T-helper 2 cell treated with Interferon-gamma antibody and Interleukin-4, amounts not matched to agents 5 μg/mL and 100 μg/mL, for 36 hours (primary cell): ENCODE measurements around the gene ST6GALNAC1.

Experiments used
- DNase-seq: peaks from one replicate; pipeline ENCODE4 v3.0.0; 2021; ENCODE audit warnings: low spot score
- H3K27ac Mint-ChIP-seq: one replicate; pipeline ENCODE4 v1.8.0; 2021; ENCODE audit warnings: mild to moderate bottlenecking, mixed read lengths
- H3K27me3 Mint-ChIP-seq: one replicate; pipeline ENCODE4 v1.8.0; 2021; ENCODE audit warnings: low read depth, mixed read lengths
- H3K36me3 Mint-ChIP-seq: one replicate; pipeline ENCODE4 v1.8.0; 2021; ENCODE audit warnings: low read depth, mixed read lengths
- H3K4me1 Mint-ChIP-seq: one replicate; pipeline ENCODE4 v1.8.0; 2021; ENCODE audit warnings: low read depth, mixed read lengths
- H3K4me3 Mint-ChIP-seq: one replicate; pipeline ENCODE4 v1.8.0; 2022; ENCODE audit warnings: mild to moderate bottlenecking, moderate library complexity, mixed read lengths
- H3K9me3 Mint-ChIP-seq: one replicate; pipeline ENCODE4 v1.8.0; 2021; ENCODE audit warnings: mixed read lengths

Gene ST6GALNAC1

DNA sequence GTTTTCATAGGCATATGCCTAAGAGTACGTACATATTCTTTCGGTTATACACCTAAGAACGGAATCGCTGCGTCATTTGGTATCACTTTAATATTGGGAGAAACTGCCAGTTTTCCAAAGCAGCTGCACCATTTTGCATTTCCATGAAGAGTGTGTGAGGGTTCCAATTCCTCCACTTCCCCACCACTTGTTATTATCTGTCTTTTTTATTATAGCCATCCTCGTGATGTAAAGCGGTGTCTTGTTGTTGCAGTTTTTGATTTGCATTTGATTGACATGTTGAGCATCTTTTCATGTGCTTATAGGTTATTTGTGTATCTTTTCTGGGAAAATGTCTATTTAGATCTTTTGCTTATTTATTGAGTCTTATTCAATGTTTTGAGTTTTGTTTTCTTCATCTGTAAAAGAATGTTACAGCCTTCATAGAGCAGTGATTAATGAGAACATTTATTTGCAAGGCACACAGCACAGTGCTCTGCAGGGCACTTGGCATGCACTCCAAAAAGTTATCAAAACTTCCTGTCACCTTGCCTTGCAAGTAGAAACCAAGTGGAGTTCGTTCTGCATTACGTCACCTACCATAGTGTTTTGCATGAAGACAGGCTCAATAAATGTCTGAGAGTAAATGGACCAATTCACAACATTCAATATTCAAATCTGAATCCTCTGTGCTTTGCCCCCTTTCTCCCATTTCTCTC lies 26.6 kb upstream of the ST6GALNAC1 start:
- H3K4me3 Mint-ChIP-seq, result peak overlapping the region; percentile 87
- peaks cover 3% of the 10 kb centered on the region for H3K36me3 Mint-ChIP-seq
- H3K4me1 Mint-ChIP-seq, result peaks cover 18% of the 10 kb centered on the region
- H3K27me3 Mint-ChIP-seq, result peaks cover 9% of the 10 kb centered on the region
- peaks cover 4% of the 10 kb centered on the region for H3K9me3 Mint-ChIP-seq
- peak overlapping the region; percentile 90 for H3K27ac Mint-ChIP-seq
- DNase-seq, result no peak

DNA sequence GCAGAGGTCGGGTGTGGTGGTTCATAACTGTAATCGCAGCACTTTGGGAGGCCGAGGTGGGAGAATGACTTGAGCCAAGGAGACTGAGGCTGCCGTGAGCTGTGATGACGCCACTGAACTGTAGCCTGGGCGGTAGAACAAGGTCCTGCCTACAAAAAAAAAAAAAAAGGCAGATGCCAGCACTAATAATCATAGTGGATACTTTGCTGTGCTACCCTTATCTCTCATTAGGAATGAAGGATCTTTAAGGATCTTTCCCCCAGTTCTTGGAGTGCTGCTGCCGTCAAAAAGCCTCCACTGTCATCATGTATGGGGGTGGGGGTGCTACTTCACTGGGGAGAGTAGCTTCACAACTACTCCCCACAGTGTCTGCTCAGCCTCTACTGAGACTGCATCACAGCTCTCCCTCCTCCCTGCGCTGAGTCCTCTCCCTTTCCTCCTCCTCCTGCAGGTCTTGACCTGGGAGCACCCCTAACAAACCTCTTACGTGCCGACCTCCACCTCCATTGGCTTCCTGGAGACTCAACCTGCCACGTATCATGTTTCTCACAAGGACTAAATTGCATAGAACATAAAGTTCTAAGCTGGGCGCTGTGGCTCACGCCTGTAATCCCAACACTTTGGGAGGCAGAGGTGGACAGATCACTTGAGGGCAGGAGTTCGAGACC lies 24.4 kb upstream of the ST6GALNAC1 start:
- Mint-ChIP-seq H3K27ac (no peak overlapping the region), H3K4me3 (no peak overlapping the region), H3K36me3 (peaks cover 3% of the 10 kb centered on the region)

DNA sequence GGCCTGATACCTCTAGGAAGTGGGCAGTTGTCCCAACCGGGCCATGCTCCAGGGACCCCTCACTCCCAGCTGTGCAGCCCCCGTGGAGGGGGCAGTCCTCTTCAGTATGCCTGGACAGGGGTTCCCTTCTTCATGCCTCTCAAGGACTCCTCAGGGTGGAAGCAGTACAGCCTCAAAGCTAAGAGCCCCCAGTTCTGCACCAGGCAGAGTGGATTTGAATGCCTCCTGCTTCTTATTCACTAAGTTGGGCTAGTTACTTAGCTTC lies 23.9 kb upstream of the ST6GALNAC1 start:
- no peak for DNase-seq
- Mint-ChIP-seq H3K9me3 (peaks cover 4% of the 10 kb centered on the region), H3K36me3 (peaks cover 3% of the 10 kb centered on the region), H3K27me3 (peaks cover 11% of the 10 kb centered on the region), H3K4me1 (peaks cover 16% of the 10 kb centered on the region), H3K4me3 (no peak overlapping the region), H3K27ac (no peak overlapping the region)

More for the DNA sequence above, 24.4 kb upstream of the ST6GALNAC1 start:
- Mint-ChIP-seq H3K27me3 (peaks cover 11% of the 10 kb centered on the region), H3K4me1 (peaks cover 18% of the 10 kb centered on the region), H3K9me3 (peaks cover 4% of the 10 kb centered on the region)
- no peak for DNase-seq

DNA sequence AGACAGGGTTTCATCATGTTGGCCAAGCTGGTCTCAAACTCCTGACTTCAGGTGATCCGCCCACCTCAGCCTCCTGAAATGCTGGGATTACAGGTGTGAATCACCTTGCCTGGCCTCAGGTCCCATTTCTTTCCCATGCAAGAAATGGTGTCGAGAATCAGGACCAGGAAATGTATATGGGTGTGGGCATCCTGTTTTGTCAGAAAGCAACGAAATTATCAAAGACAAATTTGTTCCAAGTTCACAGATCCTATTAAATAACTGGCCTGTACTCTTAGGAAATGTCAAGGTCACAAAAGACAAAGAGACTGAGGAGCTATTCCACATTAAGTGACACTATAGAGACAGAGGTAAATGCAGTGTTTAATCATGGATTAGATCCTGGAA lies 17.1 kb upstream of the ST6GALNAC1 start:
- H3K27ac Mint-ChIP-seq, result no peak overlapping the region
- H3K9me3 Mint-ChIP-seq, result no peaks in the 10 kb centered on the region
- no peak for DNase-seq
- H3K4me1 Mint-ChIP-seq, result peaks cover 20% of the 10 kb centered on the region
- H3K4me3 Mint-ChIP-seq, result peak overlapping the region; percentile 64
- no peaks in the 10 kb centered on the region for H3K36me3 Mint-ChIP-seq
- peaks cover 8% of the 10 kb centered on the region for H3K27me3 Mint-ChIP-seq

DNA sequence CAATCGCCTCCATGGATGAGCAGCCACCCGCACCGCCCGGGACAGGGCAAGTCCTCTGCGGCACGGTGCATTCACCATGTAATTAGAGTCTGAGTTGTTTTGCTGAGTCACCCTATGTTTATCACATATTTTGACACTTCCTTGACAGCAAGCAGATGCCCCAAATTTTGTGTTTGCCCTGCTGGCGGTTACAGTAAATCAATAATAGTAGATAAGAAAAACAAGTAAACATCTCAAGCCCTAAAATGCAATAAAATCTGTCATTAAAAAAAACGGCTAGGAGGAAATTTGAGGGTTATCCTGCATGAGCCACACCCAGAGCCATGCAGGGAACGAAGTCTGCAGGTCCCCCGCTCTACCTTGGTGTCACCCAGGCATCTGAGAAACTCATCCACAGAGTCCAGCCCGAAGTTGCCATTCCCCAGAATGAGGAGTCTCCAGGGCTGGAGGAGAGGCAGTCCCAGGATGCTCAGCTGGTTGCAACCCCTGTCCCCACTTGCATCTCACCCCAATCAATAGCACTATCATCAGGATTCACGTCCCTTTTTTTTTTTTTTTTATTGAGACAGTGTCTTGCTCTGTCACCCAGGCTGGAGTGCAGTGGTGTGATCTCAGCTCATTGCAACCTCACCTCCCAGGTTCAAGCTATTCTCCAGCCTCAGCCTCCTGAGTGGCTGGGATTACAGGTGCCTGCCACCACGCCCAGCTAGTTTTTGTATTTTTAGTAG lies 16.5 kb upstream of the ST6GALNAC1 start:
- Mint-ChIP-seq H3K9me3 (no peaks in the 10 kb centered on the region), H3K4me1 (peaks cover 20% of the 10 kb centered on the region), H3K27me3 (peaks cover 7% of the 10 kb centered on the region), H3K4me3 (peak overlapping the region; percentile 64), H3K36me3 (no peaks in the 10 kb centered on the region), H3K27ac (peak overlapping the region; percentile 68)
- DNase-seq, result no peak

DNA sequence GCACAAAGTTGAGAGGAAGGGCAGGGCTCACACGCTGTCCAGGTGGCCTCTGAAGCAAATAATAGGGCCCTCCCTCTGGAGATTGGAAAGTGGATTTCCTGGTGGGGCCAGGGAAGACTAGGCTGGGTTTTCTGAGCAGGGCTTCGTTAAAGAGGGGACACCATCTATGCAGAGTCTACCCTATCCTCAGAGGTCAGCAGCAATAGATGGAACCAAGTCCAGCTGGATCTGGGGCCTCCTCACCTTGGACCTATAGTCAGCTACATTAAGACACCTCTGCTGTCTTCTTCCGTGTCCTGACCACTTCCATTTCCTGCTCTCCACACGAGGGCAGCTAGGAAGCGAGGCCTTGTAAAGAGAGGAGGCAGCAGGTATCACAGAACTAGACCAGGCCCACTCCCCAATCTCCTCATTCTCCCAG lies 14.7 kb upstream of the ST6GALNAC1 start:
- Mint-ChIP-seq H3K9me3 (no peaks in the 10 kb centered on the region), H3K4me1 (peaks cover 20% of the 10 kb centered on the region), H3K27ac (peak overlapping the region; percentile 76), H3K27me3 (peaks cover 6% of the 10 kb centered on the region), H3K36me3 (no peaks in the 10 kb centered on the region), H3K4me3 (no peak overlapping the region)
- no peak for DNase-seq

DNA sequence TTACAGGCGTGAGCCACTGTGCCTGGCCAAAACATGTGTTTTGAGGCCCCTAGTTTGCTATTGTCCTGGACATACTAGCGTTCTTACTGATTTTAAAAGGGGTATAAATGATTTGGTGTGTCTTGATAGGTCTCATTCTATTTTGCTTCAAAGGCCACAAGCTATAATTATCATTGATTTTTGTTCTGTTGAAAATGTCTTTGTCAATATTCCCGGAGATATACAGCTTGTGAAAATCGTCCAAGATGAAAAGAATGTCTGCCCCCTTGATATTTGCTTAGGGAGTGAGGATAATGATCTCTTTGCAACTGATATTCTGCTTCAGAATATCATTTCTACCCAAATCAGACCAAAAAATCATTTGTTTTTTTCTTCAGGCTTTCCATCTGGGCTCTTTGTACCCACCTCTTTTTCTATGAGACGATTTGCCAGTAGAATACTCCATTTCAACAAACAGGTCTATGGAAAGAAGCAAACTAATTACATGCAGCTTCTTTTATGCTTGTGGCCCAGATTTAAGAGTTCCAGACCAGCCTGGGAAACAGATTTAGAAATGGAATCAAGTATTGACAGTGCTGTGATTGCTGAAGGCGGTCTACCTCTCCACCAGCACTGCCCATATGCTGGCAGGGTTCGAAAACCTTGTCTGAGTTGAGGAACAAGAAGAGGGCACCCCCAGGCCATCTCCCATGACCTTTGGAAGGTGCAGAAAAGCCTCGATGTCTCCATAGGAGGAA lies 14.1 kb upstream of the ST6GALNAC1 start:
- H3K4me1 Mint-ChIP-seq, result peaks cover 20% of the 10 kb centered on the region
- H3K9me3 Mint-ChIP-seq, result no peaks in the 10 kb centered on the region
- DNase-seq, result no peak
- no peaks in the 10 kb centered on the region for H3K36me3 Mint-ChIP-seq
- no peak overlapping the region for H3K27ac Mint-ChIP-seq
- peaks cover 6% of the 10 kb centered on the region for H3K27me3 Mint-ChIP-seq
- H3K4me3 Mint-ChIP-seq, result no peak overlapping the region

DNA sequence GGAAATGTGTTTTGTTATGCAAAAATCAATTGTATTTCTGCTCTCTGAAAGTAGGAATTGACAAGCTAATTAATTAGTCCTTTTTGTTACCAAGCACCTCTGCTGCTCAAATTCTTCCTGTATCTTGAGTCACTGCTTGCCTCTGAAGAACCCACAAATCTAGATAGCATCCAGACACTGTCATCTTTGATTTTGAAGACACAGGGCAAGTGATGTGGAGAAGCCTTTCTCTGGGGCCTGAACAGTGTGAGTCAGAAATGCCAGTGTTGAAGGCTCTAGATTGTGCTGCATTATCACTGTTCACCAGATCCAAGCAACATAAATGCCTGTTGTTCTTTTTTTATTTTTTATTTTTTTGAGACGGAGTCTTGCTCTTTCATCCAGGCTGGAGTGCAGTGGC lies 10.9 kb upstream of the ST6GALNAC1 start:
- Mint-ChIP-seq H3K27ac (no peak overlapping the region), H3K27me3 (peaks cover 5% of the 10 kb centered on the region), H3K9me3 (peaks cover 5% of the 10 kb centered on the region), H3K4me1 (peaks cover 8% of the 10 kb centered on the region), H3K4me3 (no peak overlapping the region), H3K36me3 (no peaks in the 10 kb centered on the region)
- no peak for DNase-seq

DNA sequence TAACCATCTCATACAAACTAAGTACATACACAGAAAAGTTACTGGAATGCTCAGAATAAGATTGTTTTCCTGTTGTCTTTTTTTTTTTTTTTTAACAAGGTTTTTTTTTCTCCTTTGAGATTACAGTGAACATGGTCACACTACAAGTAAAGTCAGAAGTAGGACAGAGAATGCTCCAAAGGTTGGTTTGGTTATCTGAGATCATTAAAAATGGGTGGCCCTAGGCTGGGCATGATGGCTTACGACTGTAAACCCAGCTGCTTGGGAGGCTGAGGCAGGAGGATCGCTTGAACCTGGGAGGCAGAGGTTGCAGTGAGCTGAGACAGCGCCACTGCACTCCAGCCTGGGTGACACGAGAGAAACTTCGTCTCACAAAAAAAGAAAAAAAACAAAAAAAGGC lies 6.9 kb upstream of the ST6GALNAC1 start:
- Mint-ChIP-seq H3K4me3 (no peak overlapping the region), H3K36me3 (no peaks in the 10 kb centered on the region), H3K9me3 (peaks cover 15% of the 10 kb centered on the region), H3K27me3 (peaks cover 12% of the 10 kb centered on the region), H3K27ac (no peak overlapping the region), H3K4me1 (peaks cover 3% of the 10 kb centered on the region)
- no peak for DNase-seq

DNA sequence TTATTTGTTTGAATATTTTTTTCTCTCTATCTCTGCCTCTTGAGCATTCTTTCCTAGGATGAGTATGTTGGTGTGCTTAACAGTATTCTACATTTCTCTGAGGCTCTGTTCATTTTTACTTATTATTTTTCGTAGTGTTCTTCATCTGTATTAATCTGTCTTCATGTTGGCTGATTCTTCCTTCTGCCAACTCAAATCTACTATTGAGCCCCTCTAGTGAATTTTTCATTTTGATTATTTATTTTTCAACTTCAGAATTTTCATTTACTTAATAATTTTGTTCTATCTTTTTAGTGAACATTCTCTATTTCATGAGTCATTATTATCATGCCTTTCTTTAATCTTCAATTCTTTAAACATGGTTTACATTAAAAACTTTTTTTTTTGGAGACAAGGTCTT lies 3.2 kb upstream of the ST6GALNAC1 start:
- DNase-seq, result no peak
- no peaks in the 10 kb centered on the region for H3K36me3 Mint-ChIP-seq
- H3K4me3 Mint-ChIP-seq, result no peak overlapping the region
- peaks cover 7% of the 10 kb centered on the region for H3K27me3 Mint-ChIP-seq
- H3K9me3 Mint-ChIP-seq, result peaks cover 10% of the 10 kb centered on the region
- peaks cover 10% of the 10 kb centered on the region for H3K4me1 Mint-ChIP-seq
- no peak overlapping the region for H3K27ac Mint-ChIP-seq

DNA sequence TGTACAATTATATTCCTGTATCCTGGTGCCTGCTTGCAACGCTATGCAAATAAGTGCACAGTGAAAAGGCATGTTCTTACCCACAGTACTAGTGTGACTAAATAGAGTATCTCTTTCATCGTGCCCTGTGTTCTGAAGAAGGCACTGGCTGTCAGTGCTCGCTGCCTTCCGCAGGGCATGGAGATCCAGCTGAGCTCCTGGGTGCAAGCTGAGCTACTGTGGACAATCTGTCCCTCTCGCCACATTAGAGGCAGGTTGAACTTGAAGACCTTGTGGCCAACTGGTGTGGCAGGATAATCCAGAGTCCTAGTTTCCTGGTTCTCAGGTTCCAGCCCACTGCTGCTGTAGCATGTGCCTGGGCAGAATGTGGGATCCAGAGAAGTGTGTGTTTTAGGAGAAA lies 1.9 kb upstream of the ST6GALNAC1 start:
- H3K9me3 Mint-ChIP-seq, result peaks cover 10% of the 10 kb centered on the region
- H3K4me3 Mint-ChIP-seq, result no peak overlapping the region
- no peak for DNase-seq
- no peak overlapping the region for H3K27ac Mint-ChIP-seq
- H3K36me3 Mint-ChIP-seq, result no peaks in the 10 kb centered on the region
- peaks cover 10% of the 10 kb centered on the region for H3K4me1 Mint-ChIP-seq
- H3K27me3 Mint-ChIP-seq, result peaks cover 11% of the 10 kb centered on the region

DNA sequence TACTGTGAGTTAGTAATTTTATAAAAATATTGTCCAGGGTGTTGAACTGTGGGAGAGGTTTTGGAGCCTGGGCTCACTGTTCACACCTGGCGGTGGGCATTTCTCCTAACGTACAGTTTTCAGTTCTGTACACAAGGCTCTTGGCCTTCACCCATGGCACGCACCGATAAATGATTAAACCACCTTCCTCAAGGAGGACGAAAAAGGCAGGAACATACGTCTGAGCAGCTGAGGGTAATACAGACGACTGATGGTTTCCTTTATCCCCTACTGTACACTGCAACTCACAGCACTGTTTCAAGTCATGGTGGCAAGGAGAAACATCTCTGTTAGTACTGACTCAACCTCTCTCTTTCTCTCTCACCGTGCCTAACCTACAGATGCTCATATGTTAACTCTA lies 1.4 kb upstream of the ST6GALNAC1 start:
- H3K27ac Mint-ChIP-seq, result no peak overlapping the region
- no peak for DNase-seq
- no peaks in the 10 kb centered on the region for H3K36me3 Mint-ChIP-seq
- H3K27me3 Mint-ChIP-seq, result peaks cover 11% of the 10 kb centered on the region
- peaks cover 10% of the 10 kb centered on the region for H3K9me3 Mint-ChIP-seq
- H3K4me3 Mint-ChIP-seq, result no peak overlapping the region
- peaks cover 10% of the 10 kb centered on the region for H3K4me1 Mint-ChIP-seq

DNA sequence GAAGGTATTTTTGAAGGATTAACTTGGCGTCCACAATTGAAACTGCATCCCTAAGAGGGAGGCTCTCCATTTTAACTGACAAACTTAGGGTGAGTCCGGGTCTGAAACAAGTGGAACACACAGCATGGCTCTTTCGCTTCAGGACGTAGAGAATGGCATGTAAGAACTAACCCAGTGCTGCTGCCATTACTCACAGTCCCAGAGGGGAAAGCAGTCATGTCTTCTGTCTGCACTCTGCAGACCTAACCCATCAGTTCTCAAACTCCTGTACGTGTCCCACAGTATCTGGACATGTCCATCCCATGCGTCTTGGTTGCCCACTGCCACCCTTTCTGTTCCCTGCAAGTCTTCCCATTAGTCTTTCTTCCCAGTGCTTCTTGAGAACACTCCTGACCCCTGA lies 563 bp downstream of the ST6GALNAC1 start:
- H3K27ac Mint-ChIP-seq, result peak overlapping the region; percentile 8
- no peak for DNase-seq
- H3K9me3 Mint-ChIP-seq, result peaks cover 10% of the 10 kb centered on the region
- H3K27me3 Mint-ChIP-seq, result peaks cover 13% of the 10 kb centered on the region
- H3K36me3 Mint-ChIP-seq, result no peaks in the 10 kb centered on the region
- peaks cover 10% of the 10 kb centered on the region for H3K4me1 Mint-ChIP-seq
- H3K4me3 Mint-ChIP-seq, result peak overlapping the region; percentile 49

DNA sequence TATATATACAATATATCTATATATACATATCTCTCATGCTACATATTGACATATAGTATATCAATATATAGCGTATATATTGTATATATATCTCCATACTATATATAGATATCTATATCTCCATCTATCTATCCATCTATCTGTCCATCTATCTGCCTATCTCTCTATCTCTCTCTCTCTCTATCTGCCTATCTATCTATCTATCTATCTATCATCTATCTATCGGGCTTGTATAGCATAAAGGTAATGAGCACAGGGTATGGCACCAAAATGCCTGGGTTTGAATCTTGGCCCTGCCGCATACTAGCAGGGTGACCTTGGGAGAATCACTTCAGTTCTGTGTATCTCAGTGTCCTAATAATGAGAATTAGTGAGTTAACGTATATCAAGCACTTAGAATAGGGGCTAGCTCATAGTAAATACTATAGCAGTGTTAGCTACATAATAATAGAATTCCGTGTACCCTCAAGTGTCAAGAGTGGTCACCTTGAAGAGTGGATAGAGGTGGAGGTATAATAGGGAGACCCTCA lies 1.5 kb downstream of the ST6GALNAC1 start:
- H3K9me3 Mint-ChIP-seq, result peaks cover 10% of the 10 kb centered on the region
- no peak overlapping the region for H3K27ac Mint-ChIP-seq
- peaks cover 13% of the 10 kb centered on the region for H3K27me3 Mint-ChIP-seq
- no peaks in the 10 kb centered on the region for H3K36me3 Mint-ChIP-seq
- peaks cover 10% of the 10 kb centered on the region for H3K4me1 Mint-ChIP-seq
- no peak for DNase-seq
- no peak overlapping the region for H3K4me3 Mint-ChIP-seq
